Caco-2 (cell line): Measurements from ENCODE around the gene HABP2. TPM values are rescaled to one million over a fixed set of nuclear protein-coding genes. Genes with fewer than 3 reads are reported as not detected.

Source experiments
- BruUV-seq: library from RNA; stranded (reverse); fragments of 400-500 nt; replicated peaks from 2 replicates; lab custom pipeline; 2021; lab: Mats Ljungman, UMichigan
- CTCF ChIA-PET: fragments of 300-600 bp; sonication (Branson Sonifier 250); formaldehyde crosslinking; loops from one replicate; lab custom pipeline; 2022; ENCODE audit warnings: antibody characterized with exemption; lab: Charles Lee
- POLR2A ChIA-PET: fragments of 300-600 bp; sonication (Branson Sonifier 250); formaldehyde crosslinking; loops from one replicate; lab custom pipeline; 2022; ENCODE audit warnings: antibody characterized with exemption; lab: Charles Lee
- DNase-seq, 2 experiments: peaks; one replicate each; pipeline versions ENCODE4 v3.0.0 to v3.0.0-alpha.2; 2020 to 2022
- H3K27me3 ChIP-seq: replicated peaks from 2 replicates; pipeline ENCODE4 v1.6.0; 2011; ENCODE audit warnings: low read length; ENCODE audit not compliant: control insufficient read depth, insufficient read depth
- H3K36me3 ChIP-seq: 2 replicates; pipeline ENCODE4 v1.5.1; 2011; ENCODE audit warnings: low read length; ENCODE audit not compliant: control insufficient read depth, insufficient read depth
- H3K4me1 ChIP-seq: fragments of 250-450 bp; sonication (Bioruptor Pico); 2 replicates; pipeline ENCODE4 v1.5.1; 2020; ENCODE audit warnings: mild to moderate bottlenecking
- H3K4me3 ChIP-seq: 2 replicates; pipeline ENCODE4 v1.5.1; 2011; ENCODE audit warnings: low read depth, mild to moderate bottlenecking, control low read depth, low read length
- H3K9me3 ChIP-seq: fragments of 250-450 bp; sonication (Bioruptor Pico); 2 replicates; pipeline ENCODE4 v1.5.1; 2020; ENCODE audit warnings: mild to moderate bottlenecking, moderate library complexity
- H3K27ac Mint-ChIP-seq: one replicate; pipeline ENCODE4 v1.8.0; 2022; ENCODE audit warnings: mixed read lengths; ENCODE audit not compliant: unreplicated experiment
- H3K27me3 Mint-ChIP-seq: one replicate; pipeline ENCODE4 v1.8.0; 2022; ENCODE audit warnings: mixed read lengths; ENCODE audit not compliant: insufficient read depth, unreplicated experiment
- H3K36me3 Mint-ChIP-seq: one replicate; pipeline ENCODE4 v1.8.0; 2022; ENCODE audit warnings: mild to moderate bottlenecking, mixed read lengths; ENCODE audit not compliant: insufficient read depth, unreplicated experiment
- H3K4me1 Mint-ChIP-seq: one replicate; pipeline ENCODE4 v1.8.0; 2022; ENCODE audit warnings: low read depth, mixed read lengths; ENCODE audit not compliant: unreplicated experiment
- H3K4me3 Mint-ChIP-seq: one replicate; pipeline ENCODE4 v1.8.0; 2022; ENCODE audit warnings: mild to moderate bottlenecking, moderate library complexity, mixed read lengths; ENCODE audit not compliant: unreplicated experiment
- H3K9me3 Mint-ChIP-seq: one replicate; pipeline ENCODE4 v1.8.0; 2022; ENCODE audit warnings: mixed read lengths; ENCODE audit not compliant: unreplicated experiment
- CTCF ChIP-seq, 2 experiments: fragments of 200-600 bp in 1 of 2; IDR thresholded peaks; 1 replicate in 1 of 2; 2 replicates in 1 of 2; pipeline versions ENCODE4 v1.5.1 to v1.8.0; 2011 to 2022; ENCODE audit warnings: antibody characterized with exemption in 1 of 2, control low read depth in 1 of 2, inconsistent platforms in 1 of 2, low read depth in 1 of 2, low read length in 1 of 2, mild to moderate bottlenecking in 1 of 2, moderate library complexity in 1 of 2; ENCODE audit not compliant: insufficient read depth in 1 of 2, severe bottlenecking in 1 of 2, unreplicated experiment in 1 of 2
- intact Hi-C: fragments of 100-400 bp; cut with micrococcal nuclease; formaldehyde crosslinking; loops from one replicate; pipeline ENCODE4 v1.10.0; 2022; ENCODE audit not compliant: unreplicated experiment
- total RNA-seq: library from RNA; stranded (reverse); gene quantifications from 2 replicates; pipeline ENCODE4 v1.2.3, GENCODE V29; 2022

Gene HABP2
- total RNA-seq, 1 experiment from 2014 or later: 21.0 TPM

DNA sequence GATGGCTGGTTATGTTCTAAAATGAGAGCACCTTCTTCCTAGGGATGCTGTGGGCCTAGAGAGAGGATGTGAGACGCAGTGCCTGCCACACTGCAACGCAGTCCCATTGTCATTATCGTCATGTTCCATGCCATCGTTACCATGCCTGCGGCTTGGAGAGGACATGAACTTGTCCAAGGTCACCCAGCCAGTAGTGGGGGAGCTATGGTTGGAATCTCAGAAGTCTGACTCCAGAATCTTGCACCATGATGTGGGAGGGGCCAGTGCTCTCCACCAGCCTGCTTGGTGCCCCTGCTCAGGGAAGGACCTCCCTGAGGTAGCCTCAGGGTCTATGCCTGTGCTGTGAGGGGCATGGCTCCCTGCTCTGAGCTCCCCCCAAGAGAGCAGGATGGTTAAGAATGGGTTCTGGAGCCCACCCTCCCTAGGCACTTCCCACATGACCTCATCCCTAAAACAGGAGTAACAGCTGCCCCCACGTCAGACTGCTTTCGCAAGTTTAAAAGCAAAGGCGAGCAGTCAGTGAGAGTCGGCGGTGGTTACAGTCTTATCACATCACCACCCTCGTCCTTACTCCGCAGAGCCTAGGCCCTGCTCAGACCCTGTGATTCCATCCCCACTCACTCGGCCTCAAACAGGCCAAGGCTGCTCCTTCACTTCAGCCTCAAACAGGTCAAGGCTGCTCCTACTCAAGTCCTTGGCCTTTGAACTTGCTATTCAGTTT is 50.4 kb downstream of the HABP2 start:
- Mint-ChIP-seq H3K27me3 (peaks cover 3% of the 10 kb centered on the region), H3K4me3 (no peak overlapping the region), H3K4me1 (no peaks in the 10 kb centered on the region), H3K36me3 (no peaks in the 10 kb centered on the region), H3K27ac (no peak overlapping the region), H3K9me3 (no peaks in the 10 kb centered on the region)
- DNase-seq: no peak
- intact Hi-C loops: no loop called here
- POLR2A ChIA-PET: no interaction called here
- Histone ChIP-seq H3K4me1 (no peaks in the 10 kb centered on the region), H3K9me3 (no peaks in the 10 kb centered on the region), H3K27me3 (no peaks in the 10 kb centered on the region), H3K36me3 (no peaks in the 10 kb centered on the region), H3K4me3 (no peak overlapping the region)
- no TSS peak for BruUV-seq
- TF ChIP-seq CTCF (IDR thresholded peaks at IDR 0.05; ENCODE audit: insufficient read depth in 1 of 2, low read depth in 1 of 2, low read length in 1 of 2, severe bottlenecking in 1 of 2, unreplicated experiment in 1 of 2): no peak
- CTCF ChIA-PET: no interaction called here

GRCh38 chr10:113604572-113604971 is 51.7 kb downstream of the HABP2 start:
- POLR2A ChIA-PET: no interaction called here
- H3K36me3 ChIP-seq: no peaks in the 10 kb centered on the region
- no peaks in the 10 kb centered on the region for H3K4me1 ChIP-seq
- Mint-ChIP-seq H3K27ac (no peak overlapping the region), H3K36me3 (no peaks in the 10 kb centered on the region), H3K9me3 (no peaks in the 10 kb centered on the region), H3K4me1 (no peaks in the 10 kb centered on the region), H3K27me3 (no peaks in the 10 kb centered on the region), H3K4me3 (no peak overlapping the region)
- intact Hi-C loops: no loop called here
- H3K27me3 ChIP-seq: no peaks in the 10 kb centered on the region
- CTCF ChIA-PET: no interaction called here
- no peak for TF ChIP-seq CTCF (IDR thresholded peaks at IDR 0.05; ENCODE audit: insufficient read depth in 1 of 2, low read depth in 1 of 2, low read length in 1 of 2, severe bottlenecking in 1 of 2, unreplicated experiment in 1 of 2)
- BruUV-seq: no TSS peak
- H3K4me3 ChIP-seq: no peak overlapping the region
- H3K9me3 ChIP-seq: no peaks in the 10 kb centered on the region
- DNase-seq: no peak

DNA sequence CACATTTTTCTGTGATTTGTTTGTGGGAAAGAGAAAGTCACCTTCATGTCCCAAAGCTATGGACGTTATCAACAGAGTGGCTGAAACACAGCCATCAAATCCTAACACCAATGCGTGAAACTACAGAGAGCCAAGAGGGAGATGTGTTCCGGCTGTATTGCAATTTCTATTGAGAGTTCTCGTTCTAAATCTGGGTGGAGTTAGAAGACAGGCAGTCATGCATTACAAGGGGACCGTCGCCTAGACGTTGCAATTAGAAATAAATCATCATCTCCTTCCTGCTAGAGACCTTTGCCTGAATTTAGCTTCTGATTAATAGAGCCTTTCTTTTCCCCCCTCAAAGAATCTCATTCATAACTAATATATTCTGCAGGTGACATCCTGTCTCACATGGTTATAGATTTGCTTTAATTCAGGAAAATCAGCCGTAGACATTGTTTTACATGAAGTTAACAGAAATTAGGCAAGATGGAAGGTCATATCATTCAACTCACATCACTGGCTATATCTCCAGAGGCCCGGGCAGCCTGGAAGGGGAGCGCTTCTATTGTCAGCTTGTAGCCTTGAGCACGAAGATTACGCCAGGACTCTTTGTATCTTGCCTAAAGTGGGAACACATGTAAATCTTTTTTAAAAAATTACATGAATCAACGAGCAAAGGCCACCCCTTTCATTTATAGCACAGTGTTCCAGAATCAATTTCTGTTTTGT is 52.6 kb downstream of the HABP2 start:
- CTCF ChIA-PET: no interaction called here
- Histone ChIP-seq H3K4me1 (no peaks in the 10 kb centered on the region), H3K4me3 (no peak overlapping the region), H3K9me3 (no peaks in the 10 kb centered on the region), H3K27me3 (no peaks in the 10 kb centered on the region), H3K36me3 (no peaks in the 10 kb centered on the region)
- Mint-ChIP-seq H3K27me3 (no peaks in the 10 kb centered on the region), H3K36me3 (no peaks in the 10 kb centered on the region), H3K4me1 (no peaks in the 10 kb centered on the region), H3K9me3 (no peaks in the 10 kb centered on the region), H3K4me3 (no peak overlapping the region), H3K27ac (no peak overlapping the region)
- no peak for TF ChIP-seq CTCF (IDR thresholded peaks at IDR 0.05; ENCODE audit: insufficient read depth in 1 of 2, low read depth in 1 of 2, low read length in 1 of 2, severe bottlenecking in 1 of 2, unreplicated experiment in 1 of 2)
- DNase-seq: no peak
- POLR2A ChIA-PET: no interaction called here
- intact Hi-C loops: no loop called here
- no TSS peak for BruUV-seq
